Measurements from ENCODE around the gene KCNN4. TPM values are rescaled to one million over a fixed set of nuclear protein-coding genes. Genes with fewer than 3 reads are reported as not detected.

KCNN4 gene
- total RNA-seq, 1 experiment from 2014 or later: 0.26 TPM

- Histone ChIP-seq H4K8ac (replicated peaks; ENCODE audit: insufficient read length, low read depth, low read length) (no peak overlapping the region), H3K56ac (ENCODE audit: insufficient read length, low read depth, low read length) (no peak overlapping the region), H3K79me2 (ENCODE audit: insufficient read depth, low read length) (no peaks in the 10 kb centered on the region), H3K9me3 (ENCODE audit: control insufficient read depth, low read depth, low read length) (no peaks in the 10 kb centered on the region), H2BK20ac (ENCODE audit: low read depth, low read length, poor library complexity, severe bottlenecking) (no peak overlapping the region), H2BK12ac (ENCODE audit: insufficient read length, low read depth, low read length) (no peak overlapping the region), H4K20me1 (ENCODE audit: control insufficient read depth, insufficient read depth, insufficient read length) (no peaks in the 10 kb centered on the region), H3K4me2 (ENCODE audit: insufficient read depth, insufficient read length, low read length) (no peak overlapping the region), H3K18ac (ENCODE audit: insufficient read length, low read depth, low read length) (no peak overlapping the region), H3K14ac (ENCODE audit: insufficient read depth, low read length) (no peak overlapping the region), H3K27me3 (ENCODE audit: insufficient read depth, low read length) (peaks cover 2% of the 10 kb centered on the region; the same call in 1 of the 2 replicates), H3K27ac (ENCODE audit: insufficient read length, low read depth, low read length) (no peak overlapping the region), H2BK15ac (ENCODE audit: low read depth, low read length) (no peak overlapping the region), H2BK120ac (ENCODE audit: low read depth, low read length, poor library complexity, severe bottlenecking) (no peak overlapping the region), H3K4me1 (ENCODE audit: insufficient read depth, low read length) (no peaks in the 10 kb centered on the region; the same call in 1 of the 2 replicates), H4K91ac (ENCODE audit: insufficient read length, low read depth, low read length) (no peak overlapping the region), H3T11ph (ENCODE audit: low read length) (no peak overlapping the region), H3K4ac (ENCODE audit: low read depth, low read length) (no peak overlapping the region), H2AFZ (ENCODE audit: low read length) (no peak overlapping the region), H3K23me2 (ENCODE audit: insufficient read length, low read depth, low read length, poor library complexity, severe bottlenecking) (no peaks in the 10 kb centered on the region), H4K5ac (ENCODE audit: insufficient read length, low read depth, low read length) (no peak overlapping the region), H3K79me1 (ENCODE audit: insufficient read depth, low read depth, low read length, poor library complexity, severe bottlenecking) (no peaks in the 10 kb centered on the region), H2BK5ac (ENCODE audit: insufficient read length, low read length) (no peak overlapping the region), H3K23ac (ENCODE audit: insufficient read length, low read depth, low read length) (no peak overlapping the region), H3K9ac (ENCODE audit: extremely low read depth, insufficient read length, low read length) (no peak overlapping the region), H2AK5ac (ENCODE audit: insufficient read length, low read length) (no peak overlapping the region)
- no peak for TF ChIP-seq CTCF (conservative IDR thresholded peaks at IDR 0.05)
- H3K4me3 Mint-ChIP-seq: no peak overlapping the region; a peak in 1 of 5 replicates
- peaks cover 39% of the 10 kb centered on the region for H3K27me3 Mint-ChIP-seq (ENCODE audit: low read depth)
- peaks cover 12 to 17% of the 10 kb centered on the region in 2 experiments for H3K4me1 Mint-ChIP-seq
- no CpG with 5 or more reads among the region's 7 CpGs for WGBS (ENCODE audit: extremely low coverage, insufficient read length, low lambda C conversion rate)
- H3K27ac Mint-ChIP-seq: no peak overlapping the region
- no peaks in the 10 kb centered on the region for H3K9me3 Mint-ChIP-seq
- no peak for DNase-seq
- H3K36me3 Mint-ChIP-seq (ENCODE audit: insufficient read depth in 1 of 3, low read depth in 3 of 3): no peaks in the 10 kb centered on the region; a peak in 1 of 7 replicates
Observed at GRCh38 chr19:43767316-43767715, 13.5 kb downstream of the KCNN4 start.
